ACC112 (cell line): ENCODE data around the gene SLC2A13.
A peak's percentile ranks its signal among the peaks of the same experiment; 100 is the strongest.

ENCODE experiments used
- H2AFZ ChIP-seq: fragments of 200-600 bp; sonication (generic); one replicate; pipeline ENCODE4 v1.6.0; 2017; ENCODE audit warnings: antibody characterized with exemption, low read length; ENCODE audit not compliant: unreplicated experiment
- H3K27ac ChIP-seq: fragments of 200-600 bp; sonication (generic); 2 replicates; pipeline ENCODE4 v1.5.1; 2014; ENCODE audit warnings: low read depth, mild to moderate bottlenecking, antibody characterized with exemption, low read length, moderate library complexity
- H3K27me3 ChIP-seq: fragments of 200-600 bp; sonication (generic); 2 replicates; pipeline ENCODE4 v1.6.1; 2014; ENCODE audit warnings: mild to moderate bottlenecking, antibody characterized with exemption, low read length, moderate library complexity, mixed read lengths; ENCODE audit not compliant: insufficient read depth
- H3K36me3 ChIP-seq: fragments of 200-600 bp; sonication (generic); 2 replicates; pipeline ENCODE4 v1.6.1; 2016; ENCODE audit warnings: mild to moderate bottlenecking, antibody characterized with exemption, low read length, moderate library complexity, mixed read lengths; ENCODE audit not compliant: insufficient read depth
- H3K4me1 ChIP-seq: fragments of 200-600 bp; sonication (generic); one replicate; pipeline ENCODE4 v1.6.1; 2016; ENCODE audit warnings: low read length, mixed read lengths; ENCODE audit not compliant: insufficient read depth, unreplicated experiment, control insufficient read depth
- H3K4me3 ChIP-seq: fragments of 200-600 bp; sonication (generic); 2 replicates; pipeline ENCODE4 v1.5.1; 2014; ENCODE audit warnings: mild to moderate bottlenecking, low read depth, low read length
- H3K79me2 ChIP-seq: fragments of 200-600 bp; sonication (generic); one replicate; pipeline ENCODE4 v1.6.0; 2016; ENCODE audit warnings: low read length; ENCODE audit not compliant: control insufficient read depth, unreplicated experiment, insufficient read depth

The SLC2A13 gene

GRCh38 chr12:40105515-40106201, at the start of gene SLC2A13:
SLC2A13 (minus strand) TSS chr12:40106081; CDS start chr12:40105808, 273 bp downstream.
- Histone ChIP-seq H3K27me3 (no peaks in the 10 kb centered on the region), H2AFZ (peak within 1 kb of the TSS; percentile 80), H3K4me1 (peaks cover 25% of the 10 kb centered on the region), H3K79me2 (peaks cover 23% of the 10 kb centered on the region), H3K36me3 (no peaks in the 10 kb centered on the region), H3K4me3 (peak within 1 kb of the TSS; percentile 88), H3K27ac (peak within 1 kb of the TSS; percentile 14; the same call in 1 of the 2 replicates)

- Histone ChIP-seq H2AFZ (no peak overlapping the region), H3K27me3 (no peaks in the 10 kb centered on the region), H3K4me3 (no peak overlapping the region), H3K27ac (no peak overlapping the region), H3K36me3 (no peaks in the 10 kb centered on the region), H3K79me2 (no peaks in the 10 kb centered on the region), H3K4me1 (peaks cover 39% of the 10 kb centered on the region)
Observed at GRCh38 chr12:40154381-40154780, 48.5 kb upstream of the SLC2A13 start.

- H3K4me1 ChIP-seq, result peaks cover 32% of the 10 kb centered on the region
- H3K4me3 ChIP-seq, result no peak overlapping the region
- no peaks in the 10 kb centered on the region for H3K36me3 ChIP-seq
- H3K27me3 ChIP-seq, result no peaks in the 10 kb centered on the region
- no peak overlapping the region for H3K27ac ChIP-seq
- peak overlapping the region; percentile 33 for H2AFZ ChIP-seq
- no peaks in the 10 kb centered on the region for H3K79me2 ChIP-seq
Observed at GRCh38 chr12:40153432-40153831, 47.6 kb upstream of the SLC2A13 start.

- Histone ChIP-seq H3K36me3 (no peaks in the 10 kb centered on the region), H2AFZ (no peak overlapping the region), H3K27ac (no peak overlapping the region), H3K4me1 (peaks cover 27% of the 10 kb centered on the region), H3K27me3 (no peaks in the 10 kb centered on the region), H3K79me2 (no peaks in the 10 kb centered on the region), H3K4me3 (no peak overlapping the region)
Observed at GRCh38 chr12:40152783-40153383, 47.0 kb upstream of the SLC2A13 start.

- no peaks in the 10 kb centered on the region for H3K36me3 ChIP-seq
- H3K27ac ChIP-seq, result no peak overlapping the region
- no peaks in the 10 kb centered on the region for H3K79me2 ChIP-seq
- peaks cover 16% of the 10 kb centered on the region for H3K4me1 ChIP-seq
- no peaks in the 10 kb centered on the region for H3K27me3 ChIP-seq
- no peak overlapping the region for H3K4me3 ChIP-seq
- no peak overlapping the region for H2AFZ ChIP-seq
Observed at GRCh38 chr12:40149673-40150260, 43.9 kb upstream of the SLC2A13 start.

- no peak overlapping the region for H3K27ac ChIP-seq
- no peak overlapping the region for H2AFZ ChIP-seq
- no peaks in the 10 kb centered on the region for H3K27me3 ChIP-seq
- peaks cover 9% of the 10 kb centered on the region for H3K4me1 ChIP-seq
- no peak overlapping the region for H3K4me3 ChIP-seq
- no peaks in the 10 kb centered on the region for H3K79me2 ChIP-seq
- H3K36me3 ChIP-seq, result no peaks in the 10 kb centered on the region
Observed at GRCh38 chr12:40146800-40147797, 41.2 kb upstream of the SLC2A13 start.

- no peak overlapping the region for H3K27ac ChIP-seq
- no peak overlapping the region for H3K4me3 ChIP-seq
- H3K4me1 ChIP-seq, result peaks cover 12% of the 10 kb centered on the region
- no peaks in the 10 kb centered on the region for H3K27me3 ChIP-seq
- H3K79me2 ChIP-seq, result no peaks in the 10 kb centered on the region
- no peak overlapping the region for H2AFZ ChIP-seq
- H3K36me3 ChIP-seq, result no peaks in the 10 kb centered on the region
Observed at GRCh38 chr12:40145896-40146295, 40.0 kb upstream of the SLC2A13 start.

- Histone ChIP-seq H3K4me3 (no peak overlapping the region), H3K27ac (no peak overlapping the region), H3K36me3 (no peaks in the 10 kb centered on the region), H3K4me1 (peaks cover 4% of the 10 kb centered on the region), H2AFZ (no peak overlapping the region), H3K27me3 (no peaks in the 10 kb centered on the region), H3K79me2 (no peaks in the 10 kb centered on the region)
Observed at GRCh38 chr12:40144023-40144422, 38.1 kb upstream of the SLC2A13 start.

GRCh38 chr12:40142001-40142744, 36.3 kb upstream of the SLC2A13 start:
- H3K36me3 ChIP-seq, result no peaks in the 10 kb centered on the region
- no peak overlapping the region for H2AFZ ChIP-seq
- no peak overlapping the region for H3K4me3 ChIP-seq
- H3K4me1 ChIP-seq, result peaks cover 4% of the 10 kb centered on the region
- no peak overlapping the region for H3K27ac ChIP-seq
- H3K27me3 ChIP-seq, result no peaks in the 10 kb centered on the region
- no peaks in the 10 kb centered on the region for H3K79me2 ChIP-seq

GRCh38 chr12:40138526-40138925, 32.6 kb upstream of the SLC2A13 start:
- no peak overlapping the region for H2AFZ ChIP-seq
- no peaks in the 10 kb centered on the region for H3K36me3 ChIP-seq
- H3K4me1 ChIP-seq, result peaks cover 4% of the 10 kb centered on the region
- no peak overlapping the region for H3K27ac ChIP-seq
- no peaks in the 10 kb centered on the region for H3K27me3 ChIP-seq
- H3K4me3 ChIP-seq, result no peak overlapping the region
- H3K79me2 ChIP-seq, result no peaks in the 10 kb centered on the region
